Measurements from ENCODE around the gene IRF5.
"Not testable (repeated sequence)": the region's sequence is repeated elsewhere in the genome, so short reads cannot be mapped to it uniquely, and the experiment has no call there.

IRF5 gene

DNA sequence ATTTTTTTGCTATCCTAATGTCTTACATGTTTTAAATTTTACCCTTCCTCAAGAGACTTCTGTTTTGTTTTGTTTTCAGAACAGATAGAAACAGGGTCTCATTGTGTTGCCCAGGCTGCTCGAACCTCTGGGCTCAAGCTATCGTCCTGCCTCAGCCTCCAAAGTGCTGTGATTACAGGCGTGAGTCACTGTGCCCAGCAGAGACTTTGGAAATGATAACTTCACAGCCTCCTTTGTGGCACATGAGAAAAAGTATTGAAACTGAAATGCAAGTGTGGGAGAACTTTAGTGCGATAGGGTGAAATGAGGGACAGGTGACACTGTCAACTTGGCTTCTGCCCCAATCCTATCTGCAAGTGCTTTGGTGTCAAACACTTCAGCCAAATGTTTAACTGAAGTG, 21.6 kb downstream of the IRF5 start:
- no peak for DNase-seq (ENCODE audit: low read depth, low spot score)

DNA sequence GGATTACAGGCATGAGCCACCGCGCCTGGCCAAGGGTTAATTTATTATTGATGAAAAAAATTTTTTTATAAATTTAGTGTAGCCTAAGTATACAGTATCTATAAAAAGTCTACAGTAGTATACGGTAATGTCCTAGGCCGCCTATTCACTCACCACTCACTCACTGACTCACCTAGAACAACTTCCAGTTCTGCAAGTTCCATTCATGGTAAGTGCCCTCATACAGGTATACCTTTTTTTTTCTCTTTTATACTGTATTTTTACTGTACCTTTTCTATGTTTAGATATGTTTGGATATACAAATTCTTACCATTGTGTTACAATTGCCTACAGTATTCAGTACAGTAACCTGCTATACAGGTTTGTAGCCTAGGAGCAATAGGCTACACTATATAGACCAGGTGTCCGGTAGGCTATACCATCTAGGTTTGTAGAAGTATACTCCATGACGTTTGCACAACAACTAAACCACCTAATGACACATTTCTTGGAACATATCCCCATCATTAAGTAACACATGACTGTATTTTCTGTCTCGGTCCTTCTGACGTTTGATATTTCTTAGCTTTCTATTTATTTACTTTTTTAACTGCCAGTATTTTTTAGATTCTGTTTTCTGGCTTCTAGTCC, 23.4 kb downstream of the IRF5 start:
- no peak for DNase-seq (ENCODE audit: low read depth, low spot score)

DNA sequence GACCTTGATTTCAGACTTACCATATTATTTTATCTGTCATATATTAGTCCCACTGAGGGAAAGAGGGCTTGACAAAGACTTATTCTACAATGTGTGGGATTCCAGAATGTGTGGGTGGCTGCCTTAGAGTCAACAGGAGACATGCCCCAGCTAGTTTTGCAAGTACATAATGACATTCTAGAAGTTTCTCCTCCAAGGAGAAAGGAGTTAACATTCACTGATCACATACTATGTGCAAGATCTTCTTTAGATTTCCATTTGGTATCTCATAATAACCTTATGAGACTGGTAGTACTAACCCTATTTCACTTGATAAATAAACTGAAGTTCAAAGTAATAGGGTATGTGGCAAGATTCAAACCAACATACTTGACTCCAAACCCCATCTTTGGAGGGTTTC, 25.2 kb downstream of the IRF5 start:
- DNase-seq (ENCODE audit: low read depth, low spot score) = no peak

DNA sequence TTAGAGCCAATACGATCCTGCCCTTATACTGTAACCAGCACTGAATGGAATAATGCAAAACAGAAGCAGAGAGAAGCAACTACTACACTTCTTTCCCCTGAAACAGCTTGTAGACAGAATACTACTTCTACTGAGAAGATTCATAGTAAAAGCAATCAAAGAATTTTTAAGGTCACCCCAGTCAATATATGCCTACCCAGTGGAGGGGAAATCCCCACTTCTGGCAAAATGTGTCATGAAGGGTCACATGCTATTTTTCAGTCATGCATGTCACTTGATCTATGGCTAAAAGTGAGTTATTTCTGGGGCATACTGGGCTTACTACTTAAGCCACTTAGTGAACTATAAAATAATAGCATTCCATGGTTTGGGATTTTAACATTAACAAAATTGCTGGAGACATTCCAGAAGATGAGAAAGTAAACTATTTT, 25.6 kb downstream of the IRF5 start:
- DNase-seq (ENCODE audit: low read depth, low spot score) = no peak

DNA sequence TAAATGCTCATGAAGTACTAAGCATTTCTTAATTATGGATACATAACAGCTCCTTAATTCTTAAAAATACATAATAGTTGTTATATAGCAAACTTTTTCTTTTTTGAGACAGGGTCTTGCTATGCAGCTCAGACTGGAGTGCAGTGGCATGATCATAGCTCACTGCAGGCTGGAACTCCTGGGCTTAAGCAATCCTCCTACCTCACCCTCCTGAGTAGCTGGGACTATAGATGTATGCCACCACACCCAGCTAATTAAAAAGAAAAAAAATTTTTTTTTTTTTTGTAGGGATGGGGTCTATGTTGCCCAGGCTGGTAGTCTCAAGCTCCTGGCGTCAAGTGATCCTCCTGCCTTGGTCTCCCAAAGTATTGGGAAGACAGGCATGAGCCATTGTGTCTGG, 30.9 kb downstream of the IRF5 start:
- DNase-seq (ENCODE audit: low read depth, low spot score) = no peak

DNA sequence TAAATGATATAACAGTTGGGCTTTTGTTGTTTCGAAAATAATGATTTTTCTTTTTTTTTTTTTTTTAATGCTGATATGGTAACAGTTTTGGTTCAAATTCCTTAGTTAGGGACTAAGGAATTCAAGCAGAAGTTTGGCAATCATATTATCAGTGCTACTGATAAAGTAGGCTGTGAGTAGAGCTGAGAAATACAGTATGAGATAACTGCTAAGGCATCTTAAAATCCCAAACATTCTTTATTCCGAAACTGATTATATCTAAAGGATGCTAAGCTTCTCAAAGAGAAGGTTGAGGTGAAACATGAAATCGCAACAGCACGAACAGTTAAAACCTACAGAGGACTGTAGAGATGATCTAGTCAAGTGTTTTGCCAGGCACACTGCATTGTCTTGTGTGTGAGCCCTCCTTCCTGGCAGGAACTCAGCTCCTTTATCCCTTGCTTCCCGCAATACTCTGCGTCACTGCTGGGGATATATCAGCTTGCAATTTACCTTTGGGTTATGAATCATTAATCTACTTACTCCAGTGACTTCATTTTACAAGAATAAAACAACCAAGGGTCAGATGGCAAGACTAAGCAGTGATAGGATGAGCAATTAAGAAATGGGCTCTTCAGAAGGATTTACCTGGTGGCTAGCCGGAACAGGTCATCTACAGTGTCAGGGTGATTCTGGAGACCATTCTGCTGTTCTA, 36.7 kb downstream of the IRF5 start:
- DNase-seq (ENCODE audit: low read depth, low spot score) = no peak

DNA sequence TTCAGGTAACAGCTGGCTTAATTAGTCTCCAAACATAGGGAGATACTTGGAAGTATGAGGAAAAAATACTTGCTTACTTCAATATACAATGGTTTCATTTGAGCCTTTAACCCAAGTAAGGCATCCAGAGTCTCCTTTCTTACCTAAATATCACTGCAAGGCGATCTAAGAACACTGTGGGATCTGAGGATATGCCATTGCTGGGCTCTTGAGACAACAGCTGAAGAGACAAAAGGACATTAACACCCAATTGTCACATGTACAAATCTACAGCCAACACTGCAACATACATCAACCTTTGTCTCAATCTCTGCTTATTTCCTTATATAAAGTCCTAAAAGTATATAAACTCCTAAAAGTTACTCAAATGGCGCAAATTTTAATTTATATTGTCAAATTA, 44.4 kb downstream of the IRF5 start:
- DNase-seq (ENCODE audit: low read depth, low spot score) = no peak

DNA sequence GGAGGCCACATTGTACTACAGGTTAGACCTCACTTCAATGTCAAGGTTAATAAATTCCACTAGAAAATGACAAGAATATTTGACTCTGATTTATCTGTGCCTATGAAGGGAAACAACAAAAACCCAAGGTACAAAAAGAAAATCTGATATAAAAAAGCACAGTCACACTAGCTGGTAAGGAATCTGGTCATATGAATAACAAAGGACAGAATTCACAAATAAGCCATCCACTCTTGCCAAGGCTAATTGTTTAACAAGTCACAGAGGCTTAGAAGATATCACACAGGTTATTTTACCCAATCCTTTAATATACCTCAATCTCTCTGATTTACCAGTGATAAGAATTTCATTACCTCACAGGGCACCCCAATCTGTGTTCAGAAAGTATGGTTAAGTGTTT, 47.9 kb downstream of the IRF5 start:
- DNase-seq (ENCODE audit: low read depth, low spot score) = no peak

DNA sequence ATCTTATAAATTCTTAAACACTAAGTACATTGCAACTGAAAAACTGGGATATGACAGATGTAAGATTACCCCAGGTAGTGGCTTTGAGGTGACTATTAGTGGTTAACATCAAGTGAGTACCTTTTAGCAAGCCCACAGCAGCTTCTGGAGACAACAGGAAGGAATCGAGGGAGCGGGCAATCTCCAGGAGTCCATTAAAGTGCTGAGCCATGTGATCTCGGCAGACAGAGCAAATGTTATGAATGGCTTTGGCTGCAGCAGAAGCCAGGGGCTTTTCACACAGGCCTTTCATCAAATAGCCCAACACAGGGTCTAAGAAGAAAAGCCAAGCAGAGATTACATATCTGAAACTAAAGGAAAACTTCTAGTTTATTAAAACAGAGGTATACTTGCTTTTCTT, 48.9 kb downstream of the IRF5 start:
- no peak for DNase-seq (ENCODE audit: low read depth, low spot score)

DNA sequence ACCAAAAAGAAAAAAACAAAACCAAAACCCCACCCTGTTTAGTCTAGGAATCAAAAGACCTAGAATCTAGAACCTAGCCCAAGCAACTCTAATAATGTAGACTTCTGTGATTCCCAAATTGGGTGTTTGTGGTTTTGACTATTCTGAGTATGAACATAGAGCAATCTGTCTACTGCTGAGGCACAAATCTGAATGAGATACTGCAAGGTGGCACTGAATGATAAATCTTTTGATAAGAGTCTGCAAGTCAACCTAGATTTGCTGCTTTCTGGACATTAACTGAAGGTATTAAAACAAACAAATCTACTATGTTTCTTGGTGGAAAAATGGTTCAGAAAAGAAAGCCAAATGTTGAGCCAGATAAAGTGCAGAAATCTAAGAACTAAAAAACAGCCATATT, 50.6 kb downstream of the IRF5 start:
- no peak for DNase-seq (ENCODE audit: low read depth, low spot score)

DNA sequence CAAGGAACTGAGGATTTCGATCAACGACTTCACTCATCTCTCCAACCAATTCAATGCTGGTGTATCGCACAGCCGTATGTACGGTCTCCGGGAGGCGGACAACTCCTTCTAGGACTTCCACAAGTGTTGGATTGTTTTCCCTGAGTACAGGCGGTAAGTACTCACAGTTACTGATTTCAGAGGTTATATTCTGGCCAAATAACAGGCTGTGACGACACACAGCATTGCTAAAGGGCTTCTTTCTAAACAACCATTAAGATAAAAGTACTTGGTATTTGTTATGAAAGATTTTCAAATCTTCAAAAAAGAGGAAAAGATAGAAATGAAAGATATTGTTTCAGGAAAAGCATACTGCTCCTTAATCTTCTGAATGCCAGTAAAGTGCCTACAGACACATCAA, 52.2 kb downstream of the IRF5 start:
- DNase-seq (ENCODE audit: low read depth, low spot score) = no peak

DNA sequence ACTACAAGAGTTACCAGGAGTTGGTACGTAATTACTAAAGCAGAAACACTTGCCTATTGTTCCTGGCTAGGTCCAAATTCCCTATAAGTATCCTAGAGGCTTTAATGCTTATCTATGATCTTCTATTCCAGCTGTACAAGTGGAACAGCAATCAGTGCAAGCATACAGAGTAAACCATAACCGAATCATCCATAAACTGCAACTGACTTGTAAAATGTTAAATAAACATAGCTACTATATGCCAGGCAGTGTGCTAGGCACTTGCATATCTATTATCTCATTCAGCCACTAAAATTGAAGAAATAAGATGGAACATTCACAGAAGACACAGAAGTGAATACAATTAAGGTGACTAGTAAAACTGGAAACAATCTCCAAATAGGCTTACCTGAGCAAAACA, 55.7 kb downstream of the IRF5 start:
- DNase-seq (ENCODE audit: low read depth, low spot score) = no peak

DNA sequence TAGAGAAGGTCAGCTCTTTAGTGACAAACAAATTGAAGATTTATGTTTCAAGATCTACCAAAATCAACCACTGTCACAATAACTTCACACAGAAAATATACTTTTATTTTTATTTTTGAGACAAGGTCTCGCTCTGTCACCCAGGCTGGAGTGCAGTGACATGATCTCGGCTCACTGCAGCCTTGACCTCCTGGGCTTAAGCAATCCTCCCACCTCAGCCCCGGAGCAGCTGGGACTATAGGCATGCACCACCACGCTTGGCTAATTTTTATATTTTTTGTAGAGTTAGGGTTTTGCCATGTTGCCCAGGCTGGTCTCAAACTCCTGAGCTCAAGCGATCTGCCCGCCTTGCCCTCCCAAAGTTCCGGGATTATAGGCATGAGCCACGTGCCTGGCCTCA, 56.8 kb downstream of the IRF5 start:
- not testable (repeated sequence) for DNase-seq (ENCODE audit: low read depth, low spot score)

DNA sequence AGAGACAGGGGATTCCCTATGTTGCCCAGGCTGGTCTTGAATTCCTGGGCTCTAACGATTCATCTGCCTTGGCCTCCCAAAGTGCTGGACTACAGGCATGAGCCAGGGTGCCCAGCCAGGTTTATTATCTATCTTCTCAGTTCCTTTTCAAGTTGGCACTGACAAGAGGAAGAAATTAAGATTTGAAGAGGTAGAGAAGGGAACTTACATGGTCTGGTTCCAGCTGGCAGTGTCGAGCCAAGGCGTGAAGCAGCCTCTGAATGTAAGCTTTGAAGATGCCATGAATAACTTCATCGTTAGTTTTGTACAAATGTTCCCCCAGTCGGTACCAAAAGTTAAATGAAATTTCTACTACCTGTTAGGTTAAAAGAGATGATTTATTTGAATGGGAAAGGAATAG, 59.5 kb downstream of the IRF5 start:
- DNase-seq (ENCODE audit: low read depth, low spot score) = no peak

All from activated naive CD8-positive, alpha-beta T cell treated with anti-CD3 and anti-CD28 coated beads, Interleukin-2, amount 50 U/mL, for 16 hours (primary cell).